ENCODE measurements around the gene FOLR2. TPM values are rescaled to one million over a fixed set of nuclear protein-coding genes. Genes with fewer than 3 reads are reported as not detected.

Gene FOLR2
- total and polyA plus RNA-seq, 2 of the 8 experiments (the other 6 are each of a cell fraction or from before 2014, with no cell fraction given) = not detected

- no peak for FAIRE-seq
- CTCF ChIA-PET (ENCODE audit: partially characterized antibody) = no interaction called here
- no peak overlapping the region for H3K23ac ChIP-seq (ENCODE audit: insufficient read length)
- no peak for TF ChIP-seq SIN3A (conservative IDR thresholded peaks at IDR 0.05 in 1 of 2, IDR thresholded peaks at IDR 0.05 in 1 of 2; ENCODE audit: low read depth in 1 of 2, low read length in 2 of 2)
- TF ChIP-seq HDAC2 (IDR thresholded peaks at IDR 0.05; ENCODE audit: borderline replicate concordance in 1 of 2, low read depth in 2 of 2, low read length in 2 of 2) = no peak
- no peak for TF ChIP-seq PHF8 (conservative IDR thresholded peaks at IDR 0.05; ENCODE audit: low read depth, low read length)
- TF ChIP-seq CTCF (IDR thresholded peaks at IDR 0.05; ENCODE audit: control extremely low read depth in 1 of 3, insufficient read depth in 1 of 3, low read depth in 1 of 3, low read length in 3 of 3) = no peak
- TF ChIP-seq RFX5 (IDR thresholded peaks at IDR 0.05; ENCODE audit: borderline replicate concordance, low read depth, low read length) = no peak
- TF ChIP-seq CHD1 (IDR thresholded peaks at IDR 0.05; ENCODE audit: low read depth, low read length) = no peak
- TF ChIP-seq SRF (IDR thresholded peaks at IDR 0.05; ENCODE audit: low read depth, low read length) = no peak
- no peak for TF ChIP-seq JUN (IDR thresholded peaks at IDR 0.05; ENCODE audit: low read depth, low read length)
- no peak for TF ChIP-seq ATF2 (IDR thresholded peaks at IDR 0.05; ENCODE audit: low read length)
- TF ChIP-seq TAF7 (optimal IDR thresholded peaks at IDR 0.05; ENCODE audit: borderline replicate concordance, low read depth, low read length) = no peak
These were observed 38.9 kb upstream of the FOLR2 start for GRCh38 chr11:72177656-72178055.

More at GRCh38 chr11:72177656-72178055, 38.9 kb upstream of the FOLR2 start:
- Histone ChIP-seq H2BK12ac (ENCODE audit: low read depth, low read length) (no peak overlapping the region), H3K14ac (ENCODE audit: insufficient read length) (no peak overlapping the region), H3K4ac (replicated peaks; ENCODE audit: insufficient read length, low read depth, low read length) (no peak overlapping the region), H3K27ac (ENCODE audit: low read depth, low read length) (no peak overlapping the region), H2BK20ac (ENCODE audit: low read length) (no peak overlapping the region), H3K18ac (ENCODE audit: extremely low read depth, low read length) (no peak overlapping the region), H3K9ac (replicated peaks in 1 of 4; ENCODE audit: extremely low read depth in 1 of 4, low read depth in 3 of 4, low read length in 3 of 4) (no peak overlapping the region), H2BK120ac (replicated peaks; ENCODE audit: low read depth, low read length) (no peak overlapping the region), H2AK5ac (ENCODE audit: low read depth, low read length) (no peak overlapping the region), H2BK5ac (ENCODE audit: low read depth, low read length) (no peak overlapping the region), H2BK15ac (ENCODE audit: low read length) (no peak overlapping the region), H3K4me1 (replicated peaks in 1 of 4; ENCODE audit: control insufficient read depth in 3 of 4, insufficient read depth in 4 of 4, low read length in 3 of 4) (no peaks in the 10 kb centered on the region), H3K79me1 (ENCODE audit: low read depth, low read length) (no peaks in the 10 kb centered on the region), H3K56ac (replicated peaks; ENCODE audit: insufficient read length, low read depth, low read length) (no peak overlapping the region), H3K9me3 (ENCODE audit: insufficient read depth in 2 of 2, low read depth in 1 of 2, low read length in 1 of 2) (no peaks in the 10 kb centered on the region), H3K4me3 (ENCODE audit: extremely low read depth in 1 of 4, insufficient read depth in 2 of 4, low read depth in 3 of 4, low read length in 4 of 4) (no peak overlapping the region), H3K27me3 (replicated peaks in 1 of 4; ENCODE audit: control insufficient read depth in 3 of 4, extremely low read depth in 1 of 4, insufficient read depth in 3 of 4, low read length in 3 of 4) (no peaks in the 10 kb centered on the region), H3K23me2 (ENCODE audit: low read depth, low read length) (no peaks in the 10 kb centered on the region), H4K91ac (replicated peaks; ENCODE audit: insufficient read length, low read length) (no peak overlapping the region), H3K4me2 (ENCODE audit: insufficient read depth in 1 of 2, low read depth in 2 of 2, low read length in 2 of 2) (no peak overlapping the region), H4K8ac (ENCODE audit: extremely low read depth, insufficient read depth, low read length) (no peak overlapping the region), H4K5ac (ENCODE audit: insufficient read length, low read depth, low read length) (no peak overlapping the region), H2AFZ (ENCODE audit: low read length) (no peak overlapping the region), H3K36me3 (ENCODE audit: control insufficient read depth in 2 of 4, insufficient read depth in 4 of 4, low read length in 3 of 4) (no peaks in the 10 kb centered on the region), H4K20me1 (replicated peaks in 1 of 2; ENCODE audit: control insufficient read depth in 1 of 2, insufficient read depth in 2 of 2, low read length in 2 of 2) (no peaks in the 10 kb centered on the region), H3K79me2 (ENCODE audit: control insufficient read depth in 1 of 2, insufficient read depth in 2 of 2, low read length in 2 of 2) (no peaks in the 10 kb centered on the region)
- POLR2A ChIA-PET (ENCODE audit: partially characterized antibody) = no interaction called here
- no peak for DNase-seq (ENCODE audit: low read depth in 1 of 2, low spot score in 2 of 2)
- 97% methylated on average over 4 of the region's 6 CpGs; no CpG with 5 or more reads in 1 of the 2 experiments for WGBS, 2 experiments (ENCODE audit: extremely low coverage in 1 of 2, insufficient coverage in 1 of 2, insufficient read length in 1 of 2, insufficient replicate concordance in 2 of 2, low coverage in 1 of 2, low lambda C conversion rate in 2 of 2, missing lambda C conversion rate in 1 of 2)

All from H1 (cell line).